Fibroblast of skin of left biceps (primary cell): ENCODE data around the gene CCT7.
"Not testable (repeated sequence)": the region's sequence is repeated elsewhere in the genome, so short reads cannot be mapped to it uniquely, and the experiment has no call there.

Experiments
- DNase-seq, 2 experiments: peaks; one replicate each; pipeline ENCODE4 v3.0.0-alpha.2; 2013; ENCODE audit warnings: low read depth in 2 of 2

Gene CCT7

GRCh38 chr2:73255007-73255644 lies 21.0 kb downstream of the CCT7 start:
- no peak for DNase-seq

- DNase-seq, result no peak
These were observed 22.0 kb downstream of the CCT7 start for GRCh38 chr2:73255907-73256617.

GRCh38 chr2:73256618-73256922 lies 22.5 kb downstream of the CCT7 start:
- DNase-seq, result no peak

GRCh38 chr2:73257021-73257420 lies 22.9 kb downstream of the CCT7 start:
- DNase-seq, result no peak

GRCh38 chr2:73257425-73258125 lies 23.5 kb downstream of the CCT7 start:
- no peak for DNase-seq

- no peak for DNase-seq
These were observed 24.2 kb downstream of the CCT7 start for GRCh38 chr2:73258186-73258912.

GRCh38 chr2:73258913-73259215 lies 24.8 kb downstream of the CCT7 start:
- no peak for DNase-seq

GRCh38 chr2:73259276-73259675 lies 25.2 kb downstream of the CCT7 start:
- no peak for DNase-seq

GRCh38 chr2:73259704-73260337 lies 25.7 kb downstream of the CCT7 start:
- DNase-seq, result no peak

- no peak for DNase-seq
These were observed 26.4 kb downstream of the CCT7 start for GRCh38 chr2:73260338-73260984.

- DNase-seq, result no peak
These were observed 28.1 kb downstream of the CCT7 start for GRCh38 chr2:73262108-73262651.

GRCh38 chr2:73262691-73263429 lies 28.8 kb downstream of the CCT7 start:
- DNase-seq, result not testable (repeated sequence)

GRCh38 chr2:73263540-73264331 lies 29.6 kb downstream of the CCT7 start:
- no peak for DNase-seq

- no peak for DNase-seq
These were observed 30.2 kb downstream of the CCT7 start for GRCh38 chr2:73264332-73264606.

GRCh38 chr2:73264783-73265182 lies 30.7 kb downstream of the CCT7 start:
- no peak for DNase-seq

GRCh38 chr2:73265298-73266060 lies 31.4 kb downstream of the CCT7 start:
- DNase-seq, result no peak

- DNase-seq, result no peak
These were observed 32.2 kb downstream of the CCT7 start for GRCh38 chr2:73266061-73266901.

- no peak for DNase-seq
These were observed 32.9 kb downstream of the CCT7 start for GRCh38 chr2:73267008-73267407.
